NB4 (cell line): Measurements from ENCODE around the gene FNDC7.
"Not testable (repeated sequence)": the region's sequence is repeated elsewhere in the genome, so short reads cannot be mapped to it uniquely, and the experiment has no call there.

Experiments used
- DNase-seq: peaks from one replicate; pipeline ENCODE4 v3.0.0; 2010; ENCODE audit warnings: low read depth
- H3K4me3 ChIP-seq: one replicate; pipeline ENCODE4 v1.5.1; 2011; ENCODE audit warnings: mild to moderate bottlenecking, low read depth, low read length, moderate library complexity
- MYC ChIP-seq: IDR thresholded peaks from 2 replicates; pipeline ENCODE4 v1.6.1; 2011; ENCODE audit warnings: low read depth, low read length
- POLR2A ChIP-seq: IDR thresholded peaks from 2 replicates; pipeline ENCODE4 v1.6.1; 2011; ENCODE audit warnings: mild to moderate bottlenecking; ENCODE audit not compliant: insufficient read length; ENCODE audit errors: extremely low read depth
- TF ChIP-seq, protein P1 (sequence below): IDR thresholded peaks from 2 replicates; pipeline ENCODE4 v1.6.1; 2011; ENCODE audit warnings: low read depth, low read length
- TF ChIP-seq, protein P2 (sequence below): IDR thresholded peaks from one replicate; pipeline ENCODE4 v1.5.1; 2012; ENCODE audit warnings: low read depth, low read length

Gene FNDC7, protein sequence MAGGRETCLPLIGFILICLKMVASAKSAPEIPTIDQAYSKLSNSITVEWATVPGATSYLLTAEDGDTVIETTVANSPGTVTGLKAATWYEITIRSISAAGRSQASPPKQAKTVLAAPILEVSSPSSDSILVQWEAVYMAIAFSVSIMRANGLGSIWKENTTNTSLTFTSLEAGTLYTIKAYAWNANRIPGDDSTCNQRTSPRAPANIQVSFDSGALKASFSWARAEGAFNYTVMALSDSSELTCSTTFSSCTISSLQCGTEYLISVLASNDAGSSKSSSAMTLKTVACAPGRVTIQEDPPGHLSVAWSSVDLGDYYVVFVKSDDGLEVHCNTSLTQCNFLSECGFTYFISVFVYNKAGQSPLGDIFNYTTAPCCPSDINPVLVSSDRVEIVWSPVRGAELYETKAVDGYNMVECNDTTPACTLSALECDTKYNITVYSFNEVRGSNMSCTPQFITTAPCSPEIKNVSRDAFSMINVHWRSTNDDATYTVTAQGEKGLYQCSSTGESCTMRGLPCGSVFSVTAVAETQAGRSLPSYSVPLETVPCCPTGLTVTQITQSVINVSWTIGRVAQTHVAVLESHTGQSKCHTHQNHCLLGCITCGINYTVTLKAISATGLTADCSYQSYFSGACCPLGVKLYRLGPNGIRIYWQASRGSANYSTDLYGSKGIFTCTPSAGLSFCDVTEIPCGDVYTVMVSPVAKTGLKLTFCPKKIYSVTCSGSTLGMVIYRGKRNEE

DNA sequence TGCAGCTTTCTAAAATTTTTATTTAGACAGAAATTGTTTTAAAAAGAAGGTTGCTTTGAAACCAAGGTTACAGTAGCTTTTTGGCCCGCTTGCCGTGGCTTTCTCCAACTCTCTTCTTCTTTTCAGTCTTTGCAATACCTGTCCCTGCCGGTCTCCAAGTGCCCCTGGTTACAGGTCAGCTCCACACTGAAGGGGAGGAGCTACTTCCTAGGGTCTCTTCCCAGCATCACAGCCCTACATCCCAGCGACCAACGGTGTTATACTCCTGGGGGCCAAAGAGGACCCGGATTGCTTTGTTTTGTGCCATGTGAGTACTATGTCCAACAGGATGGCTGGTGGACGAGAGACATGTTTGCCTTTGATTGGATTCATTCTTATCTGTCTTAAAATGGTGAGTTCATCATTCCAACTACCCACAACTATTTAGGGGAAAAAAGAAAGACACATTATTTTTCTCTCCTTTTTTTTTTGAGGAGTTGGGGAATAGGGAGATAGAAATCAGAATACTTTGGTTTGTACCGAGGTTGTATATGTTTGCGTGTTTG is at the start of gene FNDC7:
FNDC7 (plus strand) TSS at position 303 of the 545 bp plus-strand sequence; CDS start at position 329, 26 bp downstream.
- no peak for DNase-seq
- TF ChIP-seq MYC: no peak
- TF ChIP-seq, protein P1, sequence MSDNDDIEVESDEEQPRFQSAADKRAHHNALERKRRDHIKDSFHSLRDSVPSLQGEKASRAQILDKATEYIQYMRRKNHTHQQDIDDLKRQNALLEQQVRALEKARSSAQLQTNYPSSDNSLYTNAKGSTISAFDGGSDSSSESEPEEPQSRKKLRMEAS: no peak
- TF ChIP-seq, protein P2, sequence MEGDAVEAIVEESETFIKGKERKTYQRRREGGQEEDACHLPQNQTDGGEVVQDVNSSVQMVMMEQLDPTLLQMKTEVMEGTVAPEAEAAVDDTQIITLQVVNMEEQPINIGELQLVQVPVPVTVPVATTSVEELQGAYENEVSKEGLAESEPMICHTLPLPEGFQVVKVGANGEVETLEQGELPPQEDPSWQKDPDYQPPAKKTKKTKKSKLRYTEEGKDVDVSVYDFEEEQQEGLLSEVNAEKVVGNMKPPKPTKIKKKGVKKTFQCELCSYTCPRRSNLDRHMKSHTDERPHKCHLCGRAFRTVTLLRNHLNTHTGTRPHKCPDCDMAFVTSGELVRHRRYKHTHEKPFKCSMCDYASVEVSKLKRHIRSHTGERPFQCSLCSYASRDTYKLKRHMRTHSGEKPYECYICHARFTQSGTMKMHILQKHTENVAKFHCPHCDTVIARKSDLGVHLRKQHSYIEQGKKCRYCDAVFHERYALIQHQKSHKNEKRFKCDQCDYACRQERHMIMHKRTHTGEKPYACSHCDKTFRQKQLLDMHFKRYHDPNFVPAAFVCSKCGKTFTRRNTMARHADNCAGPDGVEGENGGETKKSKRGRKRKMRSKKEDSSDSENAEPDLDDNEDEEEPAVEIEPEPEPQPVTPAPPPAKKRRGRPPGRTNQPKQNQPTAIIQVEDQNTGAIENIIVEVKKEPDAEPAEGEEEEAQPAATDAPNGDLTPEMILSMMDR: no peak
- no peak for TF ChIP-seq POLR2A
- H3K4me3 ChIP-seq: no peak within 1 kb of the TSS

DNA sequence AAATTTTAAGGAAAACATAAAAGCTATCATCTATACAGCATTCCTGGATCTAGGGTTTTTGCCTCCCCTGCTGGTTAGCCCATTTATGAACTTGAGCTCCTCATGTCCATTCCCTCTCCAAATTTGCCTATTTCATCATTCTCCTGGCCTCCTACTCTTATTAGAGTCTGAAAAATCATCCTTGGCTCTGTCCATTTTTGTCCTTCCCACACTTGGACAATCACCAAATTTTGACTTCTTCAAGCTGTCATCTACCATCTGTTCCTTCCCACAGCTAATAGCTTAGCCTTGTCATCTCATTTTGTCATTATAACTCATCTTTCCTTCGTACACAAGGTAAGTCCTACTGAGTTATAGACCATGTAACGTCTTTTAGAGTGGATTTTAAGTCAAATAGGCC is 49.6 kb upstream of the FNDC7 start:
- H3K4me3 ChIP-seq: no peak overlapping the region
- TF ChIP-seq POLR2A: no peak
- TF ChIP-seq, protein P2: no peak
- no peak for TF ChIP-seq MYC
- TF ChIP-seq, protein P1: no peak
- no peak for DNase-seq

DNA sequence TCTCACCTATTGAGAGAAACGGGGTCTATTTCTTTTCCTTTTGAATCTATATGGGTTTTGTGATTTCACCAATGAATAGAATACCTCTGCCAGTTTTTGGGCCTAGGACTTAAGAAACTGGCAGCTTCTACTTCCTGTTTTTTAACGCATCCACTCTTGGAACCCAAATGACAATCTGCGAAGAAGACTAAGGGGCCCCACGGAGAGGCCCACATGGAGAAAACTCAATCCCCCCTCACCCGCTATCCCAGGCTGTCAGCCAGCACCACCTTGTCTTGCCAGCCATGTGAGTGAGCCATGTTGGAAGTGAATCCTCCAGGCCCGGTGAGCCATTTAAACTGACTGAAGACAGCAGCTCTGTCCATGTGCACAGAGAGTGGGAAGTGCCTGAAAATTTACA is 48.2 kb upstream of the FNDC7 start:
- TF ChIP-seq, protein P2: no peak
- TF ChIP-seq POLR2A (no peak), MYC (no peak)
- TF ChIP-seq, protein P1: no peak
- H3K4me3 ChIP-seq: no peak overlapping the region
- DNase-seq: peak; percentile 56

DNA sequence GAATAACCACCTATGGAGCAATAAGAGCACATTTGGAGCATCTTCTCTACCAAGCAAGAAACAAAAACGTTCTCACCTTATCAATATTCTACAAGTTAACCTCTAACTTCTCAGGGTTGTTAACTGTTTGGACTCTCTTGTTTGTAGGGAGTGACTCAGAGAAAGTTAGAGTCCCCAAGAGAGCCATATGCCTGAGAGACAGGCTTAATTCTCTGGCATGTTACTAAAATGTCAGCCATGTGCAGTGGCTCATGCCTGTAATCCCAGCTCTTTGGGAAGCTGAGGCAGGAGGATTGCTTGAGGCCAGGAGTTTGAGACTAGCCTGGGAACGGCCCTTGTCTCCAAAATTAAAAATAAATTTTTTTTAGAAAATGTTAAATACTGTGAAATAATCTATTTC is 47.6 kb upstream of the FNDC7 start:
- no peak overlapping the region for H3K4me3 ChIP-seq
- peak; percentile 33 for DNase-seq
- TF ChIP-seq, protein P1: no peak
- TF ChIP-seq MYC (no peak), POLR2A (no peak)
- TF ChIP-seq, protein P2: no peak

DNA sequence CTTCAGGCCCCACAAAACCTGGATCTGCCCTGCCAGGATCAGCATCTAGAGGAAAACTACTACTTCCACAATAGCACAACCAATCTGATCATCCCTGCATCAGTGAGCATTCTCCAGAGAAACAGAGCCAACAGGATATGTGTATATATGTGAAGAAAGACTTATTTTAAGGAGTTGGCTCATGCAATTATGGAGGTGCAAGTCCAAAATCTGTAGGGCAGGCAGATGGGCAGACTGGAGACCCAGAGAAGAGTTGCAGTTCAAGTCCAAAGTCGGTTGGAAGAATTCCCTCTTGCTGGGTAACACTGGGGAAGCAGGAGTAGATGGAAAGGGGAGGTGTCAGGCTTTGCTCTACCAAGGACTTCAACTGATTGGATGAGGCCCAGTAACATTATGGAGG is 46.9 kb upstream of the FNDC7 start:
- H3K4me3 ChIP-seq: no peak overlapping the region
- no peak for DNase-seq
- TF ChIP-seq MYC: no peak
- TF ChIP-seq POLR2A: no peak
- TF ChIP-seq, protein P2: no peak
- TF ChIP-seq, protein P1: no peak

DNA sequence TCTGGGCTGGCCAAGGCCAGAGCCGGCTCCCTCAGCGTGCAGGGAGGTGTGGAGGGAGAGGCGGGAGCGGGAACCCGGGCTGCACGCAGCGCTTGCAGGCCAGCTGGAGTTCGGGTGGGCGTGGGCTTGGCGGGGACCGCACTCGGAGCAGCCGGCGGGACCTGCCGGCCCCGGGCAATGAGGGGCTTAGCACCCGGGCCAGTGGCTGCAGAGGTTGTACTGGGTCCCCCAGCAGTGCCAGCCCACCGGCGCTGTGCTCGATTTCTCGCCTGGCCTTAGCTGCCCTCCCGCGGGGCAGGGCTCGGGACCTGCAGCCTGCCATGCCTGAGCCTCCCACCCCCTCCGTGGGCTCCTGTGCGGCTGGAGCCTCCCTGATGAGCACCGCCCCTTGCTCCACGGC is 45.3 kb upstream of the FNDC7 start:
- not testable (repeated sequence) for DNase-seq, H3K4me3 ChIP-seq
